Stomach (tissue), 4 donors: ENCODE measurements around the gene DST.

Experiments used
- CTCF ChIP-seq, 7 experiments: fragments of 450-650 bp in 4 of 7; fragments of 200-600 bp in 3 of 7; sonication (generic) in 3 of 7; IDR thresholded peaks; one replicate each; pipeline ENCODE4 v1.5.1; 2016 to 2019; ENCODE audit warnings: antibody characterized with exemption in 7 of 7, control low read depth in 2 of 7, mild to moderate bottlenecking in 1 of 7
- EP300 ChIP-seq: sonication (generic); formaldehyde crosslinking; IDR thresholded peaks from one replicate; pipeline ENCODE4 v1.6.1; 2017; ENCODE audit warnings: antibody characterized with exemption
- POLR2A ChIP-seq, 4 donors: fragments of 450-650 bp; IDR thresholded peaks; one replicate each; pipeline ENCODE4 v1.6.1; 2016; ENCODE audit warnings: antibody characterized with exemption in 4 of 4, control low read depth in 2 of 4, mild to moderate bottlenecking in 1 of 4, moderate library complexity in 1 of 4
- POLR2AphosphoS5 ChIP-seq, 3 donors: sonication (generic); formaldehyde crosslinking; IDR thresholded peaks; one replicate each; pipeline ENCODE4 v1.6.1; 2016; ENCODE audit warnings: antibody characterized with exemption in 3 of 3

GRCh38 chr6:56574292-56574691, 68.4 kb downstream of the DST start:
- no peak for TF ChIP-seq POLR2AphosphoS5 (IDR thresholded peaks at IDR 0.05)
- TF ChIP-seq POLR2A (IDR thresholded peaks at IDR 0.05): no peak
- no peak for TF ChIP-seq CTCF (IDR thresholded peaks at IDR 0.05)
- TF ChIP-seq EP300: no peak
